Lower leg skin (tissue), 3 donors: ENCODE data around the gene ABLIM1.

Experiments used
- POLR2A ChIP-seq, 2 donors: fragments of 450-650 bp; IDR thresholded peaks; one replicate each; pipeline ENCODE4 v1.6.1; 2016 to 2017; ENCODE audit warnings: antibody characterized with exemption in 2 of 2, mild to moderate bottlenecking in 1 of 2, moderate library complexity in 1 of 2
- TF ChIP-seq, protein P1 (sequence below), 3 donors: fragments of 450-650 bp; IDR thresholded peaks; one replicate each; pipeline ENCODE4 v1.5.1; 2016; ENCODE audit warnings: antibody characterized with exemption in 3 of 3, mild to moderate bottlenecking in 3 of 3, moderate library complexity in 2 of 3

DNA sequence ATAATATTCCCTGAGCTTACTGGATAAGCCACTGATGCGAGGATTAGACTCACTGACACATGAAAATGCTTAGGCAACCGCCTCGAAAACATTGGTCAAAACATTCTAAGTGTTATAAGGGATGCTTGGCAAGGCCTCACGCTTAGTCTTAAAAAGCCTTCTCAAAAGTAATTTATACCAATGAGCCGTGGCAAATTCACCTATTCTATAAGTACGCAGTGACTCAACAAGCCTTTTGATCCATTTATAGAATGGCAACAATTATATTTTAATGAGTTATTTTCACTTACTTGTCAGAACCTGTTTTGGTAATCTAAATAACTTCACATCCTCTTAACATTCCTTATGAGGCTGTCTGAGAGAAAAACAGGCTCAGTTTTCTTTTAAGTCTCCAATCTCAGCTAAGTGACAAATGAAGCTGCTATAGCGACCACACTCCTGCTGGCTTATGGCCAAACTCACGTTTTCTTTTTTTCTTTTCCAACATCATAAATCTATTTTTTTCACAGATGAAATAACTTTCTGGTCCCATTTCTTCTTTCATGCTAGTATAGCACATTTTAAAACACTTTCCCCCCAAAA, 132.6 kb downstream of the ABLIM1 start:
- no peak for TF ChIP-seq POLR2A (IDR thresholded peaks at IDR 0.05)
- TF ChIP-seq, protein P1, sequence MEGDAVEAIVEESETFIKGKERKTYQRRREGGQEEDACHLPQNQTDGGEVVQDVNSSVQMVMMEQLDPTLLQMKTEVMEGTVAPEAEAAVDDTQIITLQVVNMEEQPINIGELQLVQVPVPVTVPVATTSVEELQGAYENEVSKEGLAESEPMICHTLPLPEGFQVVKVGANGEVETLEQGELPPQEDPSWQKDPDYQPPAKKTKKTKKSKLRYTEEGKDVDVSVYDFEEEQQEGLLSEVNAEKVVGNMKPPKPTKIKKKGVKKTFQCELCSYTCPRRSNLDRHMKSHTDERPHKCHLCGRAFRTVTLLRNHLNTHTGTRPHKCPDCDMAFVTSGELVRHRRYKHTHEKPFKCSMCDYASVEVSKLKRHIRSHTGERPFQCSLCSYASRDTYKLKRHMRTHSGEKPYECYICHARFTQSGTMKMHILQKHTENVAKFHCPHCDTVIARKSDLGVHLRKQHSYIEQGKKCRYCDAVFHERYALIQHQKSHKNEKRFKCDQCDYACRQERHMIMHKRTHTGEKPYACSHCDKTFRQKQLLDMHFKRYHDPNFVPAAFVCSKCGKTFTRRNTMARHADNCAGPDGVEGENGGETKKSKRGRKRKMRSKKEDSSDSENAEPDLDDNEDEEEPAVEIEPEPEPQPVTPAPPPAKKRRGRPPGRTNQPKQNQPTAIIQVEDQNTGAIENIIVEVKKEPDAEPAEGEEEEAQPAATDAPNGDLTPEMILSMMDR (IDR thresholded peaks at IDR 0.05): no peak
